NCI-H345 treated with DMSO at 0.1 percent for 48 hours (cell line): ENCODE measurements around the gene DCAF7.

Experiments
- DNase-seq: peaks from one replicate; lab custom pipeline; 2025; ENCODE audit not compliant: unreplicated experiment; lab: John Stamatoyannopoulos, UW

Gene DCAF7

GRCh38 chr17:63543822-63544420 lies 6.4 kb upstream of the DCAF7 start:
- DNase-seq, result no peak

- no peak for DNase-seq
Observed at GRCh38 chr17:63544467-63545301, 5.6 kb upstream of the DCAF7 start.

GRCh38 chr17:63546308-63547082 lies 3.8 kb upstream of the DCAF7 start:
- no peak for DNase-seq

GRCh38 chr17:63547083-63547523 lies 3.2 kb upstream of the DCAF7 start:
- DNase-seq, result no peak

- DNase-seq, result no peak
Observed at GRCh38 chr17:63549289-63549945, 860 bp upstream of the DCAF7 start.

GRCh38 chr17:63550817-63551639 lies 751 bp downstream of the DCAF7 start:
- peak; percentile 0 for DNase-seq

GRCh38 chr17:63552211-63552610 lies 1.9 kb downstream of the DCAF7 start:
- DNase-seq, result no peak

GRCh38 chr17:63555500-63556156 lies 5.4 kb downstream of the DCAF7 start:
- DNase-seq, result no peak

GRCh38 chr17:63557416-63557815 lies 7.1 kb downstream of the DCAF7 start:
- no peak for DNase-seq

- no peak for DNase-seq
Observed at GRCh38 chr17:63558441-63558840, 8.2 kb downstream of the DCAF7 start.

- DNase-seq, result no peak
Observed at GRCh38 chr17:63561819-63562218, 11.5 kb downstream of the DCAF7 start.

GRCh38 chr17:63563339-63563738 lies 13.1 kb downstream of the DCAF7 start:
- no peak for DNase-seq

- DNase-seq, result no peak
Observed at GRCh38 chr17:63564562-63564961, 14.3 kb downstream of the DCAF7 start.

GRCh38 chr17:63567229-63567628 lies 17.0 kb downstream of the DCAF7 start:
- DNase-seq, result no peak

GRCh38 chr17:63568563-63568962 lies 18.3 kb downstream of the DCAF7 start:
- DNase-seq, result no peak

- no peak for DNase-seq
Observed at GRCh38 chr17:63571632-63572310, 21.5 kb downstream of the DCAF7 start.

- no peak for DNase-seq
Observed at GRCh38 chr17:63573634-63574033, 23.4 kb downstream of the DCAF7 start.

GRCh38 chr17:63578027-63578768 lies 27.9 kb downstream of the DCAF7 start:
- no peak for DNase-seq

- no peak for DNase-seq
Observed at GRCh38 chr17:63578769-63579111, 28.5 kb downstream of the DCAF7 start.
